ENCODE measurements around the gene WFS1. TPM values are rescaled to one million over a fixed set of nuclear protein-coding genes. Genes with fewer than 3 reads are reported as not detected.

WFS1 gene
- total and polyA plus RNA-seq, 2 donors (not counting 3 experiments of a cell fraction or from before 2014, with no cell fraction given), result 48.2 to 70.0 TPM

DNA sequence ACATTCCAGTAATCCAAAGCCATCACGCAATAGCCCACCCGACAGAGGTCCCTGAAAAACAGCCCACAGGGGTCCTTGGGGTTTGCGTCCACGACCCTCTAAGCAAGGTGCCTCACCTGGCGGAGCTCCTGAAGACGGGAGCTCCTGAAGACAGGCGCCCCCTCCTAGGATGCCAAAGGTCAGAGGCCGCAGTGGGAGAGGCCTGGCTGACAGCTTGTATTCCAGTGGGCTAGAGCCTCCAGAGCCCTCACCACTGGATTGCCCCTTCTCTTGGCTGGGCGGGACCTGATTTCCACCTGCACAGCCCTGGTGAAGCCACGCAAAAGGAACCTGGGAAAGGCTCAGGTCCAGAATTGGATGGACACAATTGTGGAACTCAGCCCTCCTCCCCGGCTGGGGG is 29.7 kb upstream of the WFS1 start:
- dilution Hi-C loops (cut with MboI; ENCODE audit: extremely low pct_ligation_motif_present, low sequenced_read_pairs), result no loop called here
- H4K20me1 ChIP-seq (replicated peaks; ENCODE audit: control insufficient read depth, extremely low read depth, insufficient read depth, low read length), result no peaks in the 10 kb centered on the region
- H3K4me3 ChIP-seq (replicated peaks in 1 of 3; ENCODE audit: insufficient read depth in 1 of 3, low read depth in 1 of 3, low read length in 3 of 3), result no peak overlapping the region
- no peak for FAIRE-seq
- H3K4me2 ChIP-seq (ENCODE audit: insufficient read depth, low read length), result no peak overlapping the region
- no peaks in the 10 kb centered on the region for H3K27me3 ChIP-seq (ENCODE audit: control insufficient read depth in 2 of 2, insufficient read depth in 2 of 2, low read length in 2 of 2)
- no peak for DNase-seq (ENCODE audit: low read depth, low spot score)
- no peaks in the 10 kb centered on the region for H3K9me1 ChIP-seq (replicated peaks; ENCODE audit: control insufficient read depth, extremely low read depth, insufficient read depth, low read length)
- H3K36me3 ChIP-seq (ENCODE audit: control insufficient read depth in 2 of 2, extremely low read depth in 1 of 2, insufficient read depth in 2 of 2, low read length in 2 of 2), result no peaks in the 10 kb centered on the region
- ChIA-PET POLR2A (no interaction called here), CTCF (interaction anchor here (1.7 to 1.9 kb wide), 2 partner anchors 11 to 88 kb away, joined by 6 to 13 read pairs; no protein-coding TSS in a partner anchor)
- H3K9me3 ChIP-seq (replicated peaks; ENCODE audit: control insufficient read depth, insufficient read depth, low read length), result no peaks in the 10 kb centered on the region
- BruUV-seq (replicated peaks), result no TSS peak
- H3K27ac ChIP-seq (ENCODE audit: insufficient read depth, low read depth, low read length), result no peak overlapping the region
- TF ChIP-seq, protein P1, sequence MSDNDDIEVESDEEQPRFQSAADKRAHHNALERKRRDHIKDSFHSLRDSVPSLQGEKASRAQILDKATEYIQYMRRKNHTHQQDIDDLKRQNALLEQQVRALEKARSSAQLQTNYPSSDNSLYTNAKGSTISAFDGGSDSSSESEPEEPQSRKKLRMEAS (IDR thresholded peaks at IDR 0.05; ENCODE audit: insufficient read depth, insufficient read length), result no peak
- TF ChIP-seq FOS (IDR thresholded peaks at IDR 0.05; ENCODE audit: borderline replicate concordance, insufficient read depth, low read length) (no peak), MYC (IDR thresholded peaks at IDR 0.05; ENCODE audit: low read depth, low read length) (no peak), CTCF (IDR thresholded peaks at IDR 0.05; ENCODE audit: extremely low read depth in 1 of 2, insufficient read depth in 1 of 2, low read depth in 1 of 2, low read length in 2 of 2) (no peak), EZH2 (IDR thresholded peaks at IDR 0.05; ENCODE audit: borderline replicate concordance, low read depth, low read length, severe bottlenecking) (no peak), POLR2AphosphoS5 (IDR thresholded peaks at IDR 0.05; ENCODE audit: insufficient read depth, low read depth, low read length) (no peak), JUN (IDR thresholded peaks at IDR 0.05; ENCODE audit: borderline replicate concordance, insufficient read depth, insufficient read length, low read depth) (no peak)
- no peak overlapping the region for H2AFZ ChIP-seq (ENCODE audit: low read depth, low read length)
- no peaks in the 10 kb centered on the region for H3K79me2 ChIP-seq (ENCODE audit: control insufficient read depth, insufficient read depth, low read length)
- intact Hi-C loops (cut with micrococcal nuclease), result no loop called here
- H3K9ac ChIP-seq (replicated peaks; ENCODE audit: extremely low read depth, insufficient read depth, low read length), result no peak overlapping the region
- no peaks in the 10 kb centered on the region for H3K4me1 ChIP-seq (ENCODE audit: control insufficient read depth, extremely low read depth, insufficient read depth, low read length)
